ENCODE data around the gene TRAF3IP3. TPM values are rescaled to one million over a fixed set of nuclear protein-coding genes. Genes with fewer than 3 reads are reported as not detected.

Gene TRAF3IP3
- total and polyA plus RNA-seq, 2 donors (not counting 3 experiments of a cell fraction or from before 2014, with no cell fraction given), result not detected

- Histone ChIP-seq H3K9me3 (replicated peaks; ENCODE audit: control insufficient read depth, insufficient read depth, low read length) (no peaks in the 10 kb centered on the region), H3K9ac (replicated peaks; ENCODE audit: extremely low read depth, insufficient read depth, low read length) (no peak overlapping the region), H3K79me2 (ENCODE audit: control insufficient read depth, insufficient read depth, low read length) (no peaks in the 10 kb centered on the region), H3K4me1 (ENCODE audit: control insufficient read depth, extremely low read depth, insufficient read depth, low read length) (peaks cover 9% of the 10 kb centered on the region), H3K4me2 (ENCODE audit: insufficient read depth, low read length) (no peak overlapping the region), H4K20me1 (replicated peaks; ENCODE audit: control insufficient read depth, extremely low read depth, insufficient read depth, low read length) (no peaks in the 10 kb centered on the region), H3K27me3 (ENCODE audit: control insufficient read depth in 2 of 2, insufficient read depth in 2 of 2, low read length in 2 of 2) (no peaks in the 10 kb centered on the region), H3K9me1 (replicated peaks; ENCODE audit: control insufficient read depth, extremely low read depth, insufficient read depth, low read length) (no peaks in the 10 kb centered on the region), H3K4me3 (replicated peaks in 1 of 3; ENCODE audit: insufficient read depth in 1 of 3, low read depth in 1 of 3, low read length in 3 of 3) (no peak overlapping the region), H2AFZ (ENCODE audit: low read depth, low read length) (no peak overlapping the region), H3K36me3 (ENCODE audit: control insufficient read depth in 2 of 2, extremely low read depth in 1 of 2, insufficient read depth in 2 of 2, low read length in 2 of 2) (no peaks in the 10 kb centered on the region), H3K27ac (ENCODE audit: insufficient read depth, low read depth, low read length) (no peak overlapping the region)
- TF ChIP-seq EZH2 (IDR thresholded peaks at IDR 0.05; ENCODE audit: borderline replicate concordance, low read depth, low read length, severe bottlenecking) (no peak), JUN (IDR thresholded peaks at IDR 0.05; ENCODE audit: borderline replicate concordance, insufficient read depth, insufficient read length, low read depth) (no peak), CTCF (IDR thresholded peaks at IDR 0.05; ENCODE audit: extremely low read depth in 1 of 2, insufficient read depth in 1 of 2, low read depth in 1 of 2, low read length in 2 of 2) (no peak)
- DNase-seq (ENCODE audit: low read depth, low spot score) (no peak), FAIRE-seq (no peak)
- dilution Hi-C loops (cut with MboI; ENCODE audit: extremely low pct_ligation_motif_present, low sequenced_read_pairs), result no loop called here
- ChIA-PET POLR2A (no interaction called here), CTCF (interaction anchor here (1.0 to 2.7 kb wide), 3 partner anchors 9 to 49 kb away, joined by 3 to 13 read pairs (median 5); partner anchors contain the start of gene C1orf74)
- intact Hi-C loops (cut with micrococcal nuclease), result no loop called here
- no TSS peak for BruUV-seq (replicated peaks)
Observed at GRCh38 chr1:209774592-209774991, 18.7 kb downstream of the TRAF3IP3 start.

DNA sequence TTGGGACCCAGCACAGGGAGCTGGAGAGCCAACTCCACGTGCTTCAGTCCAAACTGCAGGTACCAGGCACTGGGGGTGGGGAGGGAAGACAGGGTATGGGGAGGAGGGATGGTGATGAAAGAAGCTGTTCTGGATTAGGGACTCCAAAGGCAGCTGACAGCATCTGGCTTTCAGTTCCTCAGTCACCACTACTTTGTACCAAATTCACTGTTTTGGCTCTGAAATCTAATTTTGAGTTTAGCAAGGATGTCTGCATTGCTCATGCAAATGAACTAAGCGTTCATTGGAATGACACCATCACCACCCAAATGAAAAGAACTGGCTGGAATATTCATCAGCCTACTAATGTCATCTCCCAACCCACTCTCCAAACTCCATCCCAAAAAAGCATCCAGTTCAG, 19.8 kb downstream of the TRAF3IP3 start:
- FAIRE-seq, result no peak

More for the DNA sequence above, 19.8 kb downstream of the TRAF3IP3 start:
- H3K4me3 ChIP-seq (replicated peaks in 1 of 3; ENCODE audit: insufficient read depth in 1 of 3, low read depth in 1 of 3, low read length in 3 of 3), result no peak overlapping the region
- no peak for DNase-seq (ENCODE audit: low read depth, low spot score)
- ChIA-PET CTCF (interaction anchor here (0.6 to 2.7 kb wide), 2 partner anchors 28 to 48 kb away, joined by 3 to 13 read pairs; no protein-coding TSS in a partner anchor), POLR2A (no interaction called here)
- no TSS peak for BruUV-seq (replicated peaks)
- TF ChIP-seq MAX (IDR thresholded peaks at IDR 0.05; ENCODE audit: insufficient read depth, insufficient read length) (no peak), FOS (IDR thresholded peaks at IDR 0.05; ENCODE audit: borderline replicate concordance, insufficient read depth, low read length) (no peak), EZH2 (IDR thresholded peaks at IDR 0.05; ENCODE audit: borderline replicate concordance, low read depth, low read length, severe bottlenecking) (no peak), GATA2 (IDR thresholded peaks at IDR 0.05; ENCODE audit: insufficient read depth, insufficient read length, low read depth, low read length) (no peak), POLR2AphosphoS5 (IDR thresholded peaks at IDR 0.05; ENCODE audit: insufficient read depth, low read depth, low read length) (no peak), POLR2A (IDR thresholded peaks at IDR 0.05; ENCODE audit: low read depth, low read length) (no peak), JUN (IDR thresholded peaks at IDR 0.05; ENCODE audit: borderline replicate concordance, insufficient read depth, insufficient read length, low read depth) (no peak), CTCF (IDR thresholded peaks at IDR 0.05; ENCODE audit: extremely low read depth in 1 of 2, insufficient read depth in 1 of 2, low read depth in 1 of 2, low read length in 2 of 2) (no peak)
- no peaks in the 10 kb centered on the region for H3K36me3 ChIP-seq (ENCODE audit: control insufficient read depth in 2 of 2, extremely low read depth in 1 of 2, insufficient read depth in 2 of 2, low read length in 2 of 2)
- dilution Hi-C loops (cut with MboI; ENCODE audit: extremely low pct_ligation_motif_present, low sequenced_read_pairs), result no loop called here
- no peaks in the 10 kb centered on the region for H3K9me3 ChIP-seq (replicated peaks; ENCODE audit: control insufficient read depth, insufficient read depth, low read length)
- no peak overlapping the region for H2AFZ ChIP-seq (ENCODE audit: low read depth, low read length)
- H3K9me1 ChIP-seq (replicated peaks; ENCODE audit: control insufficient read depth, extremely low read depth, insufficient read depth, low read length), result no peaks in the 10 kb centered on the region
- no peak overlapping the region for H3K9ac ChIP-seq (replicated peaks; ENCODE audit: extremely low read depth, insufficient read depth, low read length)
- H3K4me1 ChIP-seq (ENCODE audit: control insufficient read depth, extremely low read depth, insufficient read depth, low read length), result no peaks in the 10 kb centered on the region
- intact Hi-C loops (cut with micrococcal nuclease), result no loop called here
- H3K27me3 ChIP-seq (ENCODE audit: control insufficient read depth in 2 of 2, insufficient read depth in 2 of 2, low read length in 2 of 2), result no peaks in the 10 kb centered on the region
- H3K4me2 ChIP-seq (ENCODE audit: insufficient read depth, low read length), result no peak overlapping the region
- no peaks in the 10 kb centered on the region for H4K20me1 ChIP-seq (replicated peaks; ENCODE audit: control insufficient read depth, extremely low read depth, insufficient read depth, low read length)
- no peaks in the 10 kb centered on the region for H3K79me2 ChIP-seq (ENCODE audit: control insufficient read depth, insufficient read depth, low read length)
- no peak overlapping the region for H3K27ac ChIP-seq (ENCODE audit: insufficient read depth, low read depth, low read length)
